Activated naive CD4-positive, alpha-beta T cell treated with anti-CD3 and anti-CD28 coated beads, Interleukin-2, amount 50 U/mL, for 72 hours (primary cell): ENCODE results near the gene ENPEP. TPM values are rescaled to one million over a fixed set of nuclear protein-coding genes. Genes with fewer than 3 reads are reported as not detected.
A peak's percentile ranks its signal among the peaks of the same experiment; 100 is the strongest.
"Not testable (repeated sequence)": the region's sequence is repeated elsewhere in the genome, so short reads cannot be mapped to it uniquely, and the experiment has no call there.

Source experiments
- ATAC-seq, 2 donors: fragments of 150-1000 bp; cut with Tn5 transposase; 2 replicates each; pipeline ENCODE4 v1.10.0; 2021; ENCODE audit warnings: mild to moderate bottlenecking in 2 of 2, moderate library complexity in 2 of 2
- DNase-seq, 2 donors: peaks; one replicate each; pipeline ENCODE4 v3.0.0; 2021 to 2022; ENCODE audit warnings: low spot score in 2 of 2
- H3K27ac Mint-ChIP-seq, 2 donors: one replicate each; pipeline ENCODE4 v1.8.0; 2022; ENCODE audit warnings: mild to moderate bottlenecking in 2 of 2, mixed read lengths in 2 of 2
- H3K36me3 Mint-ChIP-seq, 2 donors: one replicate each; pipeline ENCODE4 v1.8.0; 2022; ENCODE audit warnings: mixed read lengths in 2 of 2
- H3K9me3 Mint-ChIP-seq, 2 donors: one replicate each; pipeline ENCODE4 v1.8.0; 2022; ENCODE audit warnings: mixed read lengths in 2 of 2
- total RNA-seq, 2 donors: library from RNA; stranded (reverse); gene quantifications; one replicate each; pipeline ENCODE4 v1.2.3, GENCODE V29; 2022

Gene ENPEP
- total RNA-seq, 2 donors from 2014 or later = not detected

DNA sequence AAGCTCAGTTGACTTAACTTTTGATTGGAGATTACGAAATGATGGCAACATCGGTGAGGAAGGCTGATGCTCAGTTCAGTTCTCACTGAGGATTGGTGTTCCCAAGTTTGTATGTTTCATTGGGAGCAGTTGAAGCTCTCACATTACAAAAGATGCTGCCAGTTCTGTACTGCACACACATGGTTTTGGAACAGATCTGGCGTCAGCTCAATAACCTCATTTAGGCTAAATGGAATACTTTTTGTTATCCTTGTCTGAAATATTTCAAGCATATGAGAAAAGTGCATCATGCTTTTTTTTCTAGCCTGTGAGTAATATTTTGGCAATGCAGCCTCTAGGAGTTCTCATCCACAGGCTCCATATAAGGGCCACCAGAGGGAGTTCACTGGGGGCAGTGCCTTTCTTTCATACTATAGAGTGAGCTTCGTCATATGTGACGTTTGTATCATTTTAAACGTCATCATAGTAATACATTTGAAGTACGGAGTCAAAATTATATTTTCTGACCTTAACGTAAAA lies 4.1 kb downstream of the ENPEP start:
- no peak for ATAC-seq
- DNase-seq = no peak
- Mint-ChIP-seq H3K36me3 (no peaks in the 10 kb centered on the region), H3K27ac (no peak overlapping the region), H3K9me3 (no peaks in the 10 kb centered on the region)

DNA sequence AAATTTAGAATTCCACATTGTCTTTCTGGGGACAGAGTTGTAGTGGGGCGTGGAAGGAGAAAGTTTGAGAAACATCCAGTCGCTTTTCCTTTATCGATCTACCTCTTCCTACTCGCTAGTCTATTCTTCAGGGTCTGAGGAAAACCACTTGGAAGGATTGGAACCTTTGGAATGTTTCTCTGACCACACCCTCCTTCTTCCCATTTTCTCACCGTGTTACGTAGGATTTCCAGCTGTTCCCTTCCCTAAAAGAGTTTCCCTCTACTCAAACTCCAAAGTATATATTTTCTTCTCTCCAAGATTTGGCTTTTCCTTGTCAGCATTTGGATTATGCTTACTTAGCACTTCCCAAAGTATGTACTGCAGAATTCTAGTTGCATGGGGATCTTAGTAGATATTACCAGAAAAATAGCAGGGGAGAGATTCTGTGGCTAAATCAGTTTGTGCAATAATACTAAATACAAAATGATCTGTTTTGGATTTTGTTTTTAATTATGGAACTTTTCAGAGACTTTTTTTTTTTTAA lies 4.9 kb downstream of the ENPEP start:
- no peak for ATAC-seq
- H3K9me3 Mint-ChIP-seq = no peaks in the 10 kb centered on the region

DNA sequence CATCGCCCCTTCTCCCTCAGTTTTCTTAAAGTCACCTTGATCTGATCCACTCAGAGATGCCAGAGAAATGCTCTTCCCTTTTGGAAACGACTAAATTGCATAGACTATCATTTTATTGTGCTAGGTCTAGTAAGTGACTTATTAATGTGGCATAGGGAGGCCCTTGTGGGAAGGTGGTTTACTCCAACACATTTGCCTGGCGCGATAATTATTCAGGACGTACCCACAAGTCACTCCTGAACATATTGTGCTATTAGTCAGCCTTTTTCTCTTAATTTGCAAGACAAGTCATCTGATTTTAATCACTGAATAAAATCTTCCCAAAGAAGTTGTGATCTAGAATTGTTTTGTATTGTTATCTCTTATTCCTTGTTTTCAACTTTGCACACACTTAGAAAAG lies 7.6 kb downstream of the ENPEP start:
- Mint-ChIP-seq H3K36me3 (no peaks in the 10 kb centered on the region), H3K9me3 (no peaks in the 10 kb centered on the region), H3K27ac (no peak overlapping the region)
- ATAC-seq (no peak), DNase-seq (no peak)

More for the DNA sequence above, 4.9 kb downstream of the ENPEP start:
- H3K27ac Mint-ChIP-seq = no peak overlapping the region
- no peaks in the 10 kb centered on the region for H3K36me3 Mint-ChIP-seq
- no peak for DNase-seq

DNA sequence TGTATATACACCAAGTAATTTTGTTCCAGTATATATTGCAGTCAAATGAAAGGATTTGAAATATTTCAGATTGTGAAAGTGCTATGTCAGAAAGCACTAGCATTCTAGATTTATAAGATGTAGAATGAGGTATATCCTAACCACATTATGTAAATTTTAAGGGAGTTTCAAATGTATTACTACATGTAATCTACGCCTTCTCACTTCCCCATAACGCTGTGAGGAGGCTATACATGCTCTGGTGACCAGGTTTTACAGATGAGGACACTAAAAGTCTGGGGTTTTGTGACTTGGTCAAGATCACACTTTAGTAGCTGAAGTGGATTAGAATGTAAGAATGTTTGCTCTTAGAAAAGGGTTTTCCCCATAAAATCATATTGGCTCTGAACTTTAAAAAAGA lies 8.1 kb downstream of the ENPEP start:
- H3K9me3 Mint-ChIP-seq = no peaks in the 10 kb centered on the region
- no peak overlapping the region for H3K27ac Mint-ChIP-seq
- peak in 1 of 2 donors; percentile 44 for ATAC-seq
- H3K36me3 Mint-ChIP-seq = no peaks in the 10 kb centered on the region
- no peak for DNase-seq

DNA sequence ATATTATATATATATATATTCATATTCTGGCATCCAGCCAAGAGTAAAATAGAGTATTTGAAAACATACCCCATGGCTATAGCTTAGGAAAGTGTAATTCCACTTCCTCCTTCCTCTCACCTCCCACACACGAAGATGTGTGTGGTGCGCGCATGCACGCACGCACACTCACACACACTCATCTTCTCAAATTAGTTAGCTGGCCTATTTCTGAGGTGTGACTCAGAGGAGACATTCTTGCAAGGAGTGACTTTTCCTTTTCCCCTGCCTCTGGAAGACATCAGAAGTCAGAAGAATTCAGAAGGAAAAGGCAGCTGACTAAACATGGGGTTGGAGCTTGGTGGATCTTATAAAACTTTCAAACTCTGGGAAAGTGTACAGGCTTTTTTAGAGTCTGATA lies 8.8 kb downstream of the ENPEP start:
- Mint-ChIP-seq H3K9me3 (no peaks in the 10 kb centered on the region), H3K36me3 (no peaks in the 10 kb centered on the region), H3K27ac (no peak overlapping the region)
- no peak for ATAC-seq
- no peak for DNase-seq

DNA sequence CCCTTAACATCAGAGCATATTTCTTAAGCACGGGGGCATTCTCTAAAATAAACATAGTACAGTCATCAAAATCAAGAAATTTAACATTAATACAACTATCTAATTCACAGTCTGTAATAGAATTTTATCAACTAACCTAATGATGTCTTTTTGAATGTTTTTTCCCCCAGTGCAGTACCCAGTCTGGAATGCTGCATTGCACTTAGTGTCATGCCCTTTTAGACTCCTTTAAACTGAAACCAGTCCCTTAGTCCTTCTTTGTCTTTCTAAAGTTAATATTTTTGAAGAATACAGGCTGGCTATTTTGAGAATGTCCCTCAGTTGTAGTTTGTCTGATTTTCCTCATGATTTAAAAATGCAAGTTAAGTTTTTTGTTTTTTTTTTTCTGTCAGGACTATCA lies 9.5 kb downstream of the ENPEP start:
- DNase-seq (no peak), ATAC-seq (no peak)
- no peaks in the 10 kb centered on the region for H3K36me3 Mint-ChIP-seq
- no peak overlapping the region for H3K27ac Mint-ChIP-seq
- H3K9me3 Mint-ChIP-seq = no peaks in the 10 kb centered on the region

DNA sequence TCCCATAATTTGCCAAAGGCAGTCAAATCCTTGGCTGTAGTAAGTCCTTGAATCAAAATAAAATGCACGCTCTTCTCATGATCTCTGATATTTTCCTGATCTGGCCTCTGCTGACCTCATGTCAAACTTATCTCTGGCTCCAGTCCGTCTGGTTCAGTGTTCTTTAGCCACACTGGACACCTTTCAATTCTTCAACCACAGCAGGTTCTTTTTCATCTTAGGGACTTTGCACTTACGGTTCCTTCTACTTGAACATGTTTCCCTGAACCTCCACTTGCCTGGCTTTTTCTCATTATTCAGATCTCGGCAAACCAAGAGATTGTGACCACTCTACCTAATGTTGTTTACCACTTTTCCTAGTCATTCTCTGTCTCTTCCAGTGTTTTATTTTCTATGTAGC lies 10.3 kb downstream of the ENPEP start:
- H3K9me3 Mint-ChIP-seq = no peaks in the 10 kb centered on the region
- DNase-seq (no peak), ATAC-seq (no peak)
- no peak overlapping the region for H3K27ac Mint-ChIP-seq
- no peaks in the 10 kb centered on the region for H3K36me3 Mint-ChIP-seq

DNA sequence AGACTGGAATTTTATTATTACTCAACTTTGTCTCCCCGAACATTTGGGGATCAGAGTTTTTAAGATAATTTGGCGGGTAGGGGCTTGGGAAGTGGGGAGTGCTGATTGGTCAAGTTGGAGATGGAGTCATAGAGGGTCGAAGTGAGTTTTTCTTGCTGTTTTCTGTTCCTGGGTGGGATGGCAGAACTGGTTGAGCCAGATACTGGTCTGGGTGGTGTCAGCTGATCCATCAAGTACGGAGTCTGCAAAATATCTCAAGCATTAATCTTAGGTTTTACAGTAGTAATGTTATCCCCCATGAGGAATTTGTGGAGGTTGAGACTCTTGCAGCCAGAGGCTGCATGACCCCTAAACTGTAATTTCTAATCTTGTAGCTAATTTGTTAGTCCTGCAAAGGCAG lies 10.9 kb downstream of the ENPEP start:
- H3K9me3 Mint-ChIP-seq, H3K36me3 Mint-ChIP-seq, H3K27ac Mint-ChIP-seq, ATAC-seq, DNase-seq: not testable (repeated sequence)

DNA sequence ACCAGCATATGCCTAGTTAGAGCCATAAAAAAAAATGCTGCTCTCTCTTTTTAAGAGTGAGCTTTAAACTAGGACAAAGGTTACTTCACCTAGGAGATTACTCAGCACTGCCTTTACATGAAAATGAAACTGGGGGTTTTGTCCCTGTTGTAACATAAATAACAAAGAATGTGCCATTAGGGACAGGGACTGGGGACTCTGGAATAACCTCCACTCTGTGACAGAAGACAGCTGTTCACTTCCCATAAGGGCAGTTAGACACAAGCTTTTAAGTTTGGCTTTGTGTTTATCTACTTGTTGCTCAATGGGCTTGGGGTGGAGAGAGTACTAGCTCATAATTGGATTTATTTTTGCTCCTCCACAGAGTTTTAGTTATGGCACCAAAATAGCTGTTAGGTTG lies 11.9 kb downstream of the ENPEP start:
- no peak for ATAC-seq
- Mint-ChIP-seq H3K27ac (no peak overlapping the region), H3K36me3 (no peaks in the 10 kb centered on the region), H3K9me3 (no peaks in the 10 kb centered on the region)
- DNase-seq = no peak

DNA sequence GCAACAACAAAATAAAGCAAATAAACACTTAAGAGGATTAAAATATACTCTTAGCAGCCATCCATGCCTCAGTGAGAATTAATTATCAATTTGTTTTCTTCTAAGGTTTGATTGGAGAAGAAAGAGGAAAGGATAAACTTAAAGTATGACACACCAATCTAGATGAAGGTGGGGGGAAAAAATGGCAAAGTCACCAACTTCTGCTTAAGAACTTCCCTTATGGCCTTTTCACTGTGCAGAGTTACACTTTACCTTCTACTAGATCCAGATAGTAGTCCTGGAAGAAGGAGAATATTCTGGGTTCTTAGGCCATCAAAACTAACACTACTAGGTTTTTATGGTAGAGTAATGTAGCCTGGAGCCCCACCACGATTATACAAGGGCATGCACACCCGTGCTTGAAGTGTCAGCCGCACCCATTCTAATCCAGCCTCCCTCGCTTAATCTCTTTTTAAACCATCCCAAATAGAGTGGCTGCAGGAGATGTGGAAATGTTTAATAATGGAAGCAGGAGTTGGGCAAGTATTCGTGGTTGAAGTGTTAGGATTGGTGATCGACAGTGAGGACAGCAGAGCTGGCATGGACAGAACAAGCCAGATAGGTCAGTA lies 14.1 kb downstream of the ENPEP start:
- DNase-seq (no peak), ATAC-seq (no peak)
- Mint-ChIP-seq H3K36me3 (no peaks in the 10 kb centered on the region), H3K9me3 (no peaks in the 10 kb centered on the region), H3K27ac (no peak overlapping the region)

DNA sequence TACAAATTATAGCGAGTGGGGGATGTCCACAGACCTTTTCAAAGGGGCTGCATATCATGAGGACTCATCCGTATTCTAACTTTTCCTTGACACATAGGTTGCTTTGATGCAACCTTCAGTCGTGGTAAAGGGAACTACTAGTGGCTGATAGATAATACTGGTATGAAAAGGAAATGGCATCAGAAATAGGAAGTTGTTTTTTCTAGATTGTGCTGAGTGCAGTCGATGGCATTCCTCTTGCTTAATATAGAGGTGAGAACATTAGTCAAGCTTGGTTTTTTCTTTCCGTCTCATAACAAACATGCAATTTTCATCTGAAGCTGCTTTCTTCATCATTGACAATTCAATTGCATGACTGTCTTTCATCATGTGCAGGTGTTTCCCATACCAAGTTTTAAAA lies 16.6 kb downstream of the ENPEP start:
- no peak for DNase-seq
- ATAC-seq = no peak
- Mint-ChIP-seq H3K27ac (no peak overlapping the region), H3K36me3 (no peaks in the 10 kb centered on the region), H3K9me3 (no peaks in the 10 kb centered on the region)

DNA sequence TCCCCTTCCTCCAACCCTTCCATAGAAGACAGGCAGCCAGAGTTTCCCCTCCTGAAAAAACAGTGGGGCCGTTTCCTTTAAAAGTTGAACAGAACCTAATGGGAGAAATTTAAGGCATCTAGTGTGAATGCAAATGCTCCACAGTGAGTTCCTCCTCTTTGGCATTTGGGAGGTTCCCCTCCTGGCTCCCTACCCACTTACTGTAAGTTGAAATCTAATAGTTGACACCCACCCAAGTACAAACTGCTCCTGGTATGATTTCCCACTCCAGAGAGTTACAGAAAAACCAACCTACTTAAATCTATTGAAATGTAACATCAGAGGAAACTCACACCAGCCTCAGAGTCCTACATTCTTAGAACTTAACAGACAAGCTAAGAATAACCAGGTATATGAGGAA lies 17.6 kb downstream of the ENPEP start:
- no peak for ATAC-seq
- no peak overlapping the region for H3K27ac Mint-ChIP-seq
- no peaks in the 10 kb centered on the region for H3K36me3 Mint-ChIP-seq
- DNase-seq = no peak
- no peaks in the 10 kb centered on the region for H3K9me3 Mint-ChIP-seq

DNA sequence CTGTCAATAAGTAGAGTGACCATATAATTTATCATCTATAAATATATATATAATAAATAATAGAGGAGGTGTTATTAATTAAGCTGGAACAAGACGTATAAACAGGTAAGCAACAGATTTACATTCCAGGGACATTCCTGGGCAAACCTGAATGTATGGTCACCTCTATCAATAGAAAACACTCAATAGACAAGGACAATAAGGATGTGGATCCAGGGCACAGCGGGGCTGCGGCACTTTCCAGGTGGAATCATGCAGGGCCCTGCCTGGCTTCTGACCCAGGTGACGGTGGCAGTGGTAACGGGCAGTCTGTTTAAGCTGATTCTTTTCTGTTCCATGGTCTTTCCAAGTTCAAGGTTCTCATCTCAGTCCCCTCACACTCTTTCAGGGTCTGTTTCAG lies 22.5 kb downstream of the ENPEP start:
- no peak for DNase-seq
- H3K27ac Mint-ChIP-seq = no peak overlapping the region
- no peaks in the 10 kb centered on the region for H3K9me3 Mint-ChIP-seq
- H3K36me3 Mint-ChIP-seq = no peaks in the 10 kb centered on the region
- ATAC-seq = no peak

DNA sequence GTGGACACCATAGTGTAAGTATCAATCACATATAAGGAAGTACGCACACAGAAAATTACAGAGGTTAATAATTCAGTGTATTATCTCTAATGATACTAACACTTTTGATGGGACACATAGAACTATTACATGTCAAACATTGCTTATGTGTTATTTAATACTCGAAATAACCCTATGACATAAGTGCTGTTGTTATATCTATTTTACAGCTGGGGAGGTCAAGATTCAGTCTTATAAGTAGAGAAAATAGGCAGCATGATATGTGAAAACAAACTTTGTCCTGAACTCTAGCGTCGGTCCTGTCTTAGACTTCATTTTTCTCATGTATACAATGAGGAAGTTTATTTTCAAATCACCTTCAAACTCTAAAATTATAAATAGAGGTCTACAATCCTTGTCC lies 23.2 kb downstream of the ENPEP start:
- Mint-ChIP-seq H3K9me3 (no peaks in the 10 kb centered on the region), H3K36me3 (no peaks in the 10 kb centered on the region), H3K27ac (no peak overlapping the region)
- DNase-seq (no peak), ATAC-seq (no peak)

DNA sequence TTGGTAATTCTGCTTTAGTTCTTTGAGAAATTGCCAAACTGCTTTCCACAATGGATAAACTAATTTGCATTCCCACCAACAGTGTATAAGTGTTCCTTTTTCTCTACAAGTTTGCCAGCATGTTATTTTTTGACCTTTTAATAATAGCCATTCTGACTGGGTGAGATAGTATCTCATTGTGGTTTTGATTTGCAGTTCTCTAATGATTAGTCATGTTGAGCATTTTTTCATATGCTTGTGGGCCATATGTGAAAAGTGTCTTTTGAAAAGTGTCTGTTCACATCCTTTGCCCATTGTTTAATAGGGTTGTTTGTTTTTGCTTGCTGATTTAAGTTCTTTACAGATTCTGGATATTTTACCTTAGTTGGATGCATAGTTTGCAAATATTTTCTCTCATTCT lies 25.9 kb downstream of the ENPEP start:
- Mint-ChIP-seq H3K36me3 (no peaks in the 10 kb centered on the region), H3K27ac (no peak overlapping the region), H3K9me3 (no peaks in the 10 kb centered on the region)
- DNase-seq = no peak
- ATAC-seq = no peak

DNA sequence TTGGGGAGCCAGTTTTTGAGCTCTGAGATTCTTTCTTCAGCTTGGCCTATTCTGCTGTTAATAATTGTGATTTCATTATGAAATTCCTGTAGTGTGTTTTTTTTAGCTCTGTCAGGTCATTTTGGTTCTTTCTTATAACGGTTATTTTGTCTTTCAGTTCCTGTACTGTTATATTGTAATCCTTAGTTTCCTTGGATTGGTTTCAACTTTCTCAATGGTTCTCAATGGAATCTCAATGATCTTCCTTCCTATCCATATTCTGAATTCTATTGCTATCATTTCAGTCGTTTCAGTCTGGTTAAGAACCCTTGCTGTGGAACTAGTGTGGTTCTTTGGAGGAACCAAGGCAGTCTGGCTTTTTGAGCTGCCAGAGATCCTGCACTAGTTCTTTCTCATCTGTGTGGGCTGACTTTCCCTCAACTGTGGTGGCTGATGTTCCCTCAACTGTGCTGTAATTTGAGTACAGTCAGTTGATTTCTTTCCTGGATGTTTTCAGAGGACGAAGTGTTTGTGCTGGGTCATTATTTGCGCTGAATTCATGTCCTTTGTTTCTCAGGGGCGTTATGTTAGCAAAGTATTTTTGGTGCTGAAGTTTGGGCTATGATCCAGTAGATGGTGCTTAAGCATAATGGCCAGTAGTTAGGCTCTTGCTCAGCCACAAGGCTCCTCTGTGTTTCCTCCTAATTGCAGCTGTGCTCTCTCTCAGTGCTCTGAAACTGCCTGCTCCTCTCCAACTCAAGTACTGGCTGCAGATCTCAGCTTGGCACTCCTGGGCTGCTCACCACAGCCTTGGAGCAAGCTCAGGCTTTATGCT lies 27.5 kb downstream of the ENPEP start:
- DNase-seq (no peak), ATAC-seq (no peak)
- H3K27ac Mint-ChIP-seq = no peak overlapping the region

DNA sequence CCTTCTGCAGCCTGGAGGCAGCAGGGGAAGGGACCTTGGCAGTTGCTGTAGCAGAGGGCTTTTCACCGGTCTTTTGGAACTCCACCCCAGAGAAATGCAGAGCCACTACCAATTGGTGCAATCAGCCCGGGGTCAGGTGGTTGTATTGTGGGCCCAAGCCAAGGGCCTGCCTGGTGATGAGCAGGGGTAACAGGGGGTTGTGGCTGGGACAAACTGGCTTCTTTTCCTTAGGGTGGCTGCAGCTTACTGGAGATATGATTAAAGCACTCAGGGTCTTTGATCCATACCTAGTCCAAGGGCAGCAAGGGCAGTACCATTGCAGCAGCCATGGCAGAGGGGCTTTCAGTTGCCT lies 28.1 kb downstream of the ENPEP start:
- Mint-ChIP-seq H3K36me3 (no peaks in the 10 kb centered on the region), H3K9me3 (no peaks in the 10 kb centered on the region), H3K27ac (no peak overlapping the region)
- no peak for ATAC-seq
- DNase-seq = no peak

More for the DNA sequence above, 27.5 kb downstream of the ENPEP start:
- no peaks in the 10 kb centered on the region for H3K9me3 Mint-ChIP-seq
- no peaks in the 10 kb centered on the region for H3K36me3 Mint-ChIP-seq

DNA sequence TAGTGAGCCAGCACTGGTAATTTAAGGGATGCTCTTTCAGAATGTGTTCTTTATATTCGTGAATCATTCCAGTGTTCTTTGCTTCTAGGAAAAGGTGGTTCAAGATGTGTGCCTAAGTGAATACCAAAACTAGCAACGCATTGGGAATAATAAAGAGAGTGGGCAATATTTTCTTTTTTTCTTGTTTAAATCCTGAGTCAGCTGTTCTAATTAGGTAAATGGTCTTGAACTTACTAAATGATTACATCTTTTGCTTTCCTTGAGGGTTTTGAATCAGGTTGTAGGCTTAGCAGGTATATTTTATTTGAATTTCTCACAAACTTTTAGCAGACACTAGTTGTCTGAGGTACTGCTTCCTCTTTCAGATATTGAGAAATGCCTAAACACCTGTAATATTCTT lies 29.5 kb downstream of the ENPEP start:
- no peak overlapping the region for H3K27ac Mint-ChIP-seq
- no peaks in the 10 kb centered on the region for H3K36me3 Mint-ChIP-seq
- ATAC-seq (no peak), DNase-seq (no peak)
- H3K9me3 Mint-ChIP-seq = no peaks in the 10 kb centered on the region
